Progenitor cell of endocrine pancreas (in vitro differentiated cells): ENCODE data around the gene BBS9. TPM values are rescaled to one million over a fixed set of nuclear protein-coding genes. Genes with fewer than 3 reads are reported as not detected.

Experiments
- DNase-seq: peaks from one replicate; pipeline ENCODE4 v3.0.0; 2021; ENCODE audit warnings: low spot score; ENCODE audit not compliant: unreplicated experiment
- H3K27ac Mint-ChIP-seq: 2 replicates; pipeline ENCODE4 v1.8.0; 2021; ENCODE audit warnings: mild to moderate bottlenecking, moderate library complexity, mixed read lengths
- H3K27me3 Mint-ChIP-seq: 2 replicates; pipeline ENCODE4 v1.8.0; 2021; ENCODE audit warnings: mixed read lengths
- H3K36me3 Mint-ChIP-seq: 2 replicates; pipeline ENCODE4 v1.8.0; 2022; ENCODE audit warnings: mixed read lengths; ENCODE audit not compliant: insufficient read depth
- H3K4me1 Mint-ChIP-seq: 2 replicates; pipeline ENCODE4 v1.8.0; 2021; ENCODE audit warnings: low read depth, mixed read lengths
- H3K4me3 Mint-ChIP-seq: 2 replicates; pipeline ENCODE4 v1.8.0; 2021; ENCODE audit warnings: low read depth, mild to moderate bottlenecking, moderate library complexity, mixed read lengths
- H3K9me3 Mint-ChIP-seq: 2 replicates; pipeline ENCODE4 v1.8.0; 2021; ENCODE audit warnings: low read depth, mixed read lengths
- CTCF ChIP-seq: fragments of 200-600 bp; sonication (generic); IDR thresholded peaks from one replicate; pipeline ENCODE4 v1.5.0; 2021; ENCODE audit warnings: antibody characterized with exemption, mild to moderate bottlenecking; ENCODE audit not compliant: unreplicated experiment
- total RNA-seq: library from RNA; stranded (reverse); gene quantifications from 2 replicates; pipeline ENCODE4 v1.2.1, GENCODE V29; 2021

Gene BBS9
- total RNA-seq, 1 donor from 2014 or later, result 25.5 TPM

GRCh38 chr7:33128631-33128989, 754 bp upstream of the BBS9 start:
- H3K27ac Mint-ChIP-seq, result peak overlapping the region; percentile 73

GRCh38 chr7:33129806-33130153, 416 bp downstream of the BBS9 start:
- no peaks in the 10 kb centered on the region for H3K9me3 Mint-ChIP-seq
- H3K4me1 Mint-ChIP-seq, result peaks cover 15% of the 10 kb centered on the region
- no peak for DNase-seq
- peak overlapping the region; percentile 88 for H3K4me3 Mint-ChIP-seq
- no peak for TF ChIP-seq CTCF
- H3K27ac Mint-ChIP-seq, result peak overlapping the region; percentile 91
- H3K36me3 Mint-ChIP-seq, result no peaks in the 10 kb centered on the region
- no peaks in the 10 kb centered on the region for H3K27me3 Mint-ChIP-seq

More at GRCh38 chr7:33128631-33128989, 754 bp upstream of the BBS9 start:
- Mint-ChIP-seq H3K4me1 (peaks cover 15% of the 10 kb centered on the region), H3K4me3 (peak overlapping the region; percentile 88), H3K27me3 (no peaks in the 10 kb centered on the region), H3K36me3 (no peaks in the 10 kb centered on the region), H3K9me3 (no peaks in the 10 kb centered on the region)
- no peak for DNase-seq
- TF ChIP-seq CTCF, result no peak

- Mint-ChIP-seq H3K27ac (no peak overlapping the region), H3K4me3 (peak overlapping the region; percentile 88), H3K27me3 (no peaks in the 10 kb centered on the region), H3K9me3 (peaks cover under 1% of the 10 kb centered on the region), H3K4me1 (peaks cover 15% of the 10 kb centered on the region), H3K36me3 (no peaks in the 10 kb centered on the region)
- DNase-seq, result no peak
- no peak for TF ChIP-seq CTCF
Measured at GRCh38 chr7:33130184-33130583, 820 bp downstream of the BBS9 start.

- H3K4me3 Mint-ChIP-seq, result no peak overlapping the region
- peaks cover 9% of the 10 kb centered on the region for H3K9me3 Mint-ChIP-seq
- H3K27ac Mint-ChIP-seq, result no peak overlapping the region
- no peaks in the 10 kb centered on the region for H3K27me3 Mint-ChIP-seq
- no peaks in the 10 kb centered on the region for H3K4me1 Mint-ChIP-seq
- no peak for DNase-seq
- TF ChIP-seq CTCF, result no peak
- peaks cover 4% of the 10 kb centered on the region for H3K36me3 Mint-ChIP-seq
Measured at GRCh38 chr7:33137103-33137502, 7.7 kb downstream of the BBS9 start.

- H3K27ac Mint-ChIP-seq, result no peak overlapping the region
- H3K36me3 Mint-ChIP-seq, result peaks cover 8% of the 10 kb centered on the region
- peaks cover 7% of the 10 kb centered on the region for H3K9me3 Mint-ChIP-seq
- no peak overlapping the region for H3K4me3 Mint-ChIP-seq
- no peak for TF ChIP-seq CTCF
- H3K4me1 Mint-ChIP-seq, result no peaks in the 10 kb centered on the region
- no peaks in the 10 kb centered on the region for H3K27me3 Mint-ChIP-seq
- DNase-seq, result no peak
Measured at GRCh38 chr7:33142585-33142984, 13.2 kb downstream of the BBS9 start.
